GM19372 (cell line): ENCODE measurements around the gene GDPD2.
A peak's percentile ranks its signal among the peaks of the same experiment; 100 is the strongest.

Experiments
- ATAC-seq: cut with Tn5 transposase; IDR thresholded peaks from one replicate; pipeline ENCODE4 v1.9.1; 2021; ENCODE audit warnings: mild to moderate bottlenecking, low read depth, moderate library complexity; ENCODE audit not compliant: unreplicated experiment

The GDPD2 gene

GRCh38 chrX:70468709-70469108, 45.6 kb downstream of the GDPD2 start:
- no peak for ATAC-seq

- peak; percentile 64 for ATAC-seq
Measured at GRCh38 chrX:70470850-70471289, 47.8 kb downstream of the GDPD2 start.

- ATAC-seq: no peak
Measured at GRCh38 chrX:70476166-70476933, 53.2 kb downstream of the GDPD2 start.

- no peak for ATAC-seq
Measured at GRCh38 chrX:70476934-70477733, 54.0 kb downstream of the GDPD2 start.

GRCh38 chrX:70477734-70478075, 54.6 kb downstream of the GDPD2 start:
- no peak for ATAC-seq

GRCh38 chrX:70478526-70479245, 55.6 kb downstream of the GDPD2 start:
- no peak for ATAC-seq

- ATAC-seq: no peak
Measured at GRCh38 chrX:70479247-70479921, 56.3 kb downstream of the GDPD2 start.

GRCh38 chrX:70479922-70480659, 57.0 kb downstream of the GDPD2 start:
- no peak for ATAC-seq

GRCh38 chrX:70480660-70481018, 57.5 kb downstream of the GDPD2 start:
- ATAC-seq: no peak

- no peak for ATAC-seq
Measured at GRCh38 chrX:70481471-70482270, 58.6 kb downstream of the GDPD2 start.

- ATAC-seq: no peak
Measured at GRCh38 chrX:70482300-70482699, 59.2 kb downstream of the GDPD2 start.
